ENCODE results near the gene SAPCD2.
A peak's percentile ranks its signal among the peaks of the same experiment; 100 is the strongest.

The SAPCD2 gene

DNA sequence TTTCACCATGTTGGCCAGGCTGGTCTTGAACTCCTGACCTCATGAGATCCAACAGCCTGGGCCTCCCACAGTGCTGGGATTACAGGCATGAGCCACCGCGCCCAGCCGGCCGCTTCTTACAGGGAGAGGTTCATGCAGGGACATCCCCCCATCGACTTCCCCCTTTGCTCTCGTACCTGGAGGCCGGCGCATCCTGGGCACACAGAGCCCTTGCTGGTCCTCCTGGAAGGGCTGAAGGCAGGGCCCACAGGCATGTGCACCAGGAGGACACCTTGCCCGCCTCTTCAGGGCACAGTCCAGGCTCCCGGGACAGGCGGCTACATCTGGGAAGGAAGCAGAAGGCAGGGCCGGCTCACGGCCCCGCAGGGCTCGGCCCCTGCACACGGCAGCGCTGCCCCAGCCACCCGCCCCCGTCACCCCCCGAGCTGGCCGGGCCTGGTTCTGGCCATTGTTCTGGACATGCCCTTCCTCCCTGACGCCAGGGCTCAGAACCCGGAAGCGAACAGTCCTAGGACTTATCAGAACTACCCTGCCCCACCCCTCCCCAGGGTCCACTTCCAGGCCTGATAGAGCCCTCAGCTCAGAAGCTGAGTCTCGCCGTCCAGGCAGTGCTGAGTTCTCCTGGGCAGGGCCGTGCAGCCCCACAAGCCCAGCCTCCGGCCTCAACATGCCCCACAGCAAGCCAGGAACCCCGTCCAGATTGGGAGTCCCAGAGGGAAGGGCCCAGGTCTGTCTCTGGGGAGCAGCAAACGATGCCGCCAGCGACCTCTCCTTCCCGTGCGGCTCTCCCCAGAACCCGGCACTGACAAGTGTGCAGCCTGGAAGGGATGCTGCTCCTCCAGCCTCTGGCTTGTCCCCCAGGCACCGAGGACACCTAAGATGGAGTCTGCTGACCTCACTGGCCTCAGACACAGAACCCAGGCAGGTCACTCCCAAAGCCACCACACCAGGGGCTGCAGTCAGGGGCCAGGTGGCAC, 27.3 kb downstream of the SAPCD2 start:
- H3K9me3 ChIP-seq (ENCODE audit: control insufficient read depth in 2 of 2, low read length in 2 of 2), result no peaks in the 10 kb centered on the region
- peaks cover 25% of the 10 kb centered on the region for H3K4me1 ChIP-seq (ENCODE audit: control insufficient read depth, insufficient read depth, low read length)
- peak overlapping the region in 1 of 2 donors; percentile 29 for H3K4me3 ChIP-seq (ENCODE audit: low read length in 2 of 2)
- H3K27ac ChIP-seq (ENCODE audit: low read length), result peak overlapping the region; percentile 46
- H3K27me3 ChIP-seq (ENCODE audit: control insufficient read depth in 1 of 2, insufficient read depth in 2 of 2, low read length in 2 of 2), result peaks cover 9 to 10% of the 10 kb centered on the region in 2 donors
- H3K36me3 ChIP-seq (ENCODE audit: control insufficient read depth in 2 of 2, insufficient read depth in 2 of 2, low read length in 2 of 2), result peaks cover 8 to 9% of the 10 kb centered on the region in 2 donors
- no peak overlapping the region for H3K9ac ChIP-seq (ENCODE audit: low read length in 2 of 2)

DNA sequence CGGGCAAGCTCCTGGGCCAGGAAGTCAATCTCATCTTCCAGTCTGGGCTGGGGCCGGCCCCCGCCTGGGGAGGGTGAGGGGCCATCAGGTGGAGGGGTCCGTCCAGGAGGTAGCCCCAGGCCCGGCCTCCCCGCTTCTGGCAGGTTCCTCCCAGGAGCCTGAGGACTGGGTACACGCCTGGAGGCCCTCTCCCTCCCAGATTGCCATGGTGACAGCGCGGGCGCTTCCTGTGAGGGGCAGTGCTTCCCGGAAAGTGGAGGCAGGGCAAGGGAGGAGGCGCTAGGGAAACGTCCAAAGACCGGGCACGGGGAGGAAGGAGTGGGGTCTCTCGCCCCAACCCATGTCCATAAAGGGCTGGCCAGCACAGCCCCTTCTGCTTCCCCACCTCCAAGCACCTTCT, 29.2 kb downstream of the SAPCD2 start:
- H3K36me3 ChIP-seq (ENCODE audit: control insufficient read depth in 2 of 2, insufficient read depth in 2 of 2, low read length in 2 of 2), result peaks cover 8 to 9% of the 10 kb centered on the region in 2 donors
- H3K9ac ChIP-seq (ENCODE audit: low read length in 2 of 2), result no peak overlapping the region
- no peaks in the 10 kb centered on the region for H3K27me3 ChIP-seq (ENCODE audit: control insufficient read depth in 1 of 2, insufficient read depth in 2 of 2, low read length in 2 of 2)
- H3K4me3 ChIP-seq (ENCODE audit: low read length in 2 of 2), result no peak overlapping the region
- H3K4me1 ChIP-seq (ENCODE audit: control insufficient read depth, insufficient read depth, low read length), result peaks cover 18% of the 10 kb centered on the region
- H3K27ac ChIP-seq (ENCODE audit: low read length), result no peak overlapping the region
- no peaks in the 10 kb centered on the region for H3K9me3 ChIP-seq (ENCODE audit: control insufficient read depth in 2 of 2, low read length in 2 of 2)

DNA sequence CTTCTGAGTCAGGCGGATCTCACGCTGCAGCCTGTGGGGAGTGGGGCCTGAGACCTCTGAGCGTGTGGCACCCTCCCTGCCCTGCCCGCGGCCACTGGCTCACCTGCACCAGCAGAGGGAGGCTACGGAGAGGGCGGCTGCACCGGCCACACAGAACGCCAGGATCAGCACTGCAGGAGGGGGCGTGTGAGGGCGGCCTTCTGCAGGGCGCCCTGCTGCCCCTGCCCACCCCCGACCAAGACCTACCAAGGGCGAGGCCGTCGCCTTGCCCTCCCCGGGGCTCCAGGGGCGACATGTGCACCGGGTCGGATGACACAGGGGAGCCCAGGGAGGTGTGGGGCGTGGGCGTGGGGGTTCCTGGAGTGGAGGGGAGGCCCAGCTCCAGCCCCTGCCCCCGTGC, 29.8 kb downstream of the SAPCD2 start:
- peaks cover 8 to 9% of the 10 kb centered on the region in 2 donors for H3K36me3 ChIP-seq (ENCODE audit: control insufficient read depth in 2 of 2, insufficient read depth in 2 of 2, low read length in 2 of 2)
- peaks cover 16% of the 10 kb centered on the region for H3K4me1 ChIP-seq (ENCODE audit: control insufficient read depth, insufficient read depth, low read length)
- no peak overlapping the region for H3K9ac ChIP-seq (ENCODE audit: low read length in 2 of 2)
- no peak overlapping the region for H3K27ac ChIP-seq (ENCODE audit: low read length)
- H3K4me3 ChIP-seq (ENCODE audit: low read length in 2 of 2), result no peak overlapping the region
- no peaks in the 10 kb centered on the region for H3K9me3 ChIP-seq (ENCODE audit: control insufficient read depth in 2 of 2, low read length in 2 of 2)
- H3K27me3 ChIP-seq (ENCODE audit: control insufficient read depth in 1 of 2, insufficient read depth in 2 of 2, low read length in 2 of 2), result peaks cover 0 to 3% of the 10 kb centered on the region in 2 donors

DNA sequence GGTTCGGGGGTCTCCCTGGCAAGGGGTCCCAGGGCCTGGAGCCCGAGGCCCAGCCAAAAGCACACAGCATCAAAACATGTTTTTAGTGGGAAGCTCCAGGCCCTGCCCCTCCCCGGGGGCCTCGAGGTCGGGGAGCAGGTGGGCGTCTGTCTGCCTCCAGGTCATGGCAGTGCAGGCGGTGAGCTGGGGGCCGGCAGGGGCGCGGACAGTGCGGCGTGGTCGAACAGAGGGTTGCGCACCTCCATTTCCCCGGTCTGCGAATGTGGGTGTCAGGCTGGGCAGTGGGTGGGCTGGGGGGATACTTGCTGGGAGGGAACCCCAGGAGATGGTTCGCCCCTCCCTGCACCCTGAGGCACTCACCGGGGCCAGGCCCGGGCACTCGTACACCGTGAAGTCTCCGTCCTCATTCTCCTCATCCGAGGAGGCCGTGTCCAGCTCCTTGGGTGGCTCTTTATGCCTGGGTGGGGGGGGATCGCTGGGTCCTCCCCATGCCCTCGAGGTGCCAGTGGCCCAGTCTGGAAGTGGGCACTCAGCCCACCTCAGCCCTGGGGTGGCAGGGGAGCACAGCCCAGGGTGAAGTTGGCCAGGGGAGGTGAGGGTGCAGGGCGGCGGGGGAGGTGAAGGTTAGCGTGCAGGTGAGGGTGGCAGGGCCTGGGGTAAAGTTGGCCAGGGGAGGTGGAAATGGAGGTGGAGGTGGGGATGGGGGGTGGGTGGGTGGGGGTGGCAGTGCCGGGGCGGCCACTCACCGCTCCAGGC, 30.6 kb downstream of the SAPCD2 start:
- peaks cover 17% of the 10 kb centered on the region for H3K4me1 ChIP-seq (ENCODE audit: control insufficient read depth, insufficient read depth, low read length)
- H3K4me3 ChIP-seq (ENCODE audit: low read length in 2 of 2), result no peak overlapping the region
- H3K27me3 ChIP-seq (ENCODE audit: control insufficient read depth in 1 of 2, insufficient read depth in 2 of 2, low read length in 2 of 2), result peaks cover 0 to 7% of the 10 kb centered on the region in 2 donors
- no peak overlapping the region for H3K9ac ChIP-seq (ENCODE audit: low read length in 2 of 2)
- no peak overlapping the region for H3K27ac ChIP-seq (ENCODE audit: low read length)
- H3K9me3 ChIP-seq (ENCODE audit: control insufficient read depth in 2 of 2, low read length in 2 of 2), result no peaks in the 10 kb centered on the region
- H3K36me3 ChIP-seq (ENCODE audit: control insufficient read depth in 2 of 2, insufficient read depth in 2 of 2, low read length in 2 of 2), result peaks cover 8 to 9% of the 10 kb centered on the region in 2 donors

DNA sequence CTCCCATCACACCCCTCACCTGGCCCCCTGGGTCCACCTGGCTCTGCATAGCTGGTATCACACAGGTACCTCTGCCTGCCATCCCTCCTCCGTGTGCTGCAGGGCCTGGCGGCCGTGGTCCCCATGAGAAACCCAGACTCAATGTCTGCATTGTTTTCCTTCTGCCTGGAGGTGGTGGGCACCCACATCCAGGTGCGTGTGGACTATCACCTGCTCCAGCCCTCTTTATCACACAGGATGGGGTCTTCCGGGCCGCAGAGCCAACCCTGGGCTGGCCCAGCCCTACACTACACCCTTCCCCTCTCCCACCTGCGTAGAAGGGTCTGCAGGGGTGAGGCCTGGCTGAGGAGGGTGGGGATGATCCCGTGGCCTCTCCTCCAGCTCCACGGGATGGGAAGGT, 31.4 kb downstream of the SAPCD2 start:
- Histone ChIP-seq H3K9ac (ENCODE audit: low read length in 2 of 2) (no peak overlapping the region), H3K4me3 (ENCODE audit: low read length in 2 of 2) (no peak overlapping the region), H3K36me3 (ENCODE audit: control insufficient read depth in 2 of 2, insufficient read depth in 2 of 2, low read length in 2 of 2) (peaks cover 8 to 9% of the 10 kb centered on the region in 2 donors), H3K4me1 (ENCODE audit: control insufficient read depth, insufficient read depth, low read length) (peaks cover 8% of the 10 kb centered on the region), H3K27ac (ENCODE audit: low read length) (no peak overlapping the region), H3K9me3 (ENCODE audit: control insufficient read depth in 2 of 2, low read length in 2 of 2) (no peaks in the 10 kb centered on the region), H3K27me3 (ENCODE audit: control insufficient read depth in 1 of 2, insufficient read depth in 2 of 2, low read length in 2 of 2) (peaks cover 0 to 7% of the 10 kb centered on the region in 2 donors)

DNA sequence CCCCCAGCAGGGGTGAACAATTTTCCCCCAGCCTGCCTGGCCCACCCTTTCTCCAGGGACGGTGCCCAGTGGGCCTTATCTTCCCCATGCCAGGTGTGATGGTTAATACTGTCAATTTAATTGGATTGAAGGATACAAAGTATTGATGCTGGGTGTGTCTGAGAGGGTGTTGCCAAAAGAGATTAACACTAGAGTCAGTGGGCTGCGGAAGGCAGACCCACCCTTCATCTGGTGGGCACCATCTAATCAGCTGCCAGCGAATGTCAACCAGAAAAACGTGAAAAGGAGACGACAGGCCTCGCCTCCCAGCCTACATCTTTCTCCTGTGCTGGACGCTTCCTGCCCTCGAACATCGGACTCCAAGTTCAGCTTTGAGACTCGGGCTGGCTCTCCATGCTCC, 32.9 kb downstream of the SAPCD2 start:
- Histone ChIP-seq H3K27ac (ENCODE audit: low read length) (no peak overlapping the region), H3K9ac (ENCODE audit: low read length in 2 of 2) (no peak overlapping the region), H3K4me1 (ENCODE audit: control insufficient read depth, insufficient read depth, low read length) (peaks cover 8% of the 10 kb centered on the region), H3K36me3 (ENCODE audit: control insufficient read depth in 2 of 2, insufficient read depth in 2 of 2, low read length in 2 of 2) (peaks cover 8 to 9% of the 10 kb centered on the region in 2 donors), H3K27me3 (ENCODE audit: control insufficient read depth in 1 of 2, insufficient read depth in 2 of 2, low read length in 2 of 2) (peaks cover 0 to 7% of the 10 kb centered on the region in 2 donors), H3K9me3 (ENCODE audit: control insufficient read depth in 2 of 2, low read length in 2 of 2) (no peaks in the 10 kb centered on the region), H3K4me3 (ENCODE audit: low read length in 2 of 2) (no peak overlapping the region)

DNA sequence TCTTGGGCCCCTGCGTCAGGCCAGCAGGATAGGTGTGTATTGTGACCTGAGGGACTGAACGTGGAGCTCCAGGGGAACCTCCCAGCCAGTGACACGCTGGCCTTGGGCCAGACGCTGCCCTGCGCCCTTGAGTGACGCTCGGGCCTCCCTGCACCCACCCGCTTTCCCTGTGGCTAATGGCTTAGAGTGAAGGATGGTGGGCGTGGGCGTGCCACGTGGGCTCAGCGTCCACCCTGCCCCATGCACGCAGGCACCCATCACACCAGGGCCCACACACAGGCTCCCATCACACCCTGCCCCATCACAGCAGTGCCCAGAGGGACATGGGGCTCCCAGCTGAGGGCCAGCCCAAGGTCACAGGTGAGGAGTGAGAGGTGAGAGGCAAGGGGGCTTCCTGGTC, 33.3 kb downstream of the SAPCD2 start:
- H3K4me1 ChIP-seq (ENCODE audit: control insufficient read depth, insufficient read depth, low read length), result peaks cover 8% of the 10 kb centered on the region
- no peaks in the 10 kb centered on the region for H3K9me3 ChIP-seq (ENCODE audit: control insufficient read depth in 2 of 2, low read length in 2 of 2)
- peaks cover 8 to 9% of the 10 kb centered on the region in 2 donors for H3K36me3 ChIP-seq (ENCODE audit: control insufficient read depth in 2 of 2, insufficient read depth in 2 of 2, low read length in 2 of 2)
- H3K27ac ChIP-seq (ENCODE audit: low read length), result no peak overlapping the region
- H3K27me3 ChIP-seq (ENCODE audit: control insufficient read depth in 1 of 2, insufficient read depth in 2 of 2, low read length in 2 of 2), result peaks cover 0 to 7% of the 10 kb centered on the region in 2 donors
- no peak overlapping the region for H3K4me3 ChIP-seq (ENCODE audit: low read length in 2 of 2)
- H3K9ac ChIP-seq (ENCODE audit: low read length in 2 of 2), result no peak overlapping the region

DNA sequence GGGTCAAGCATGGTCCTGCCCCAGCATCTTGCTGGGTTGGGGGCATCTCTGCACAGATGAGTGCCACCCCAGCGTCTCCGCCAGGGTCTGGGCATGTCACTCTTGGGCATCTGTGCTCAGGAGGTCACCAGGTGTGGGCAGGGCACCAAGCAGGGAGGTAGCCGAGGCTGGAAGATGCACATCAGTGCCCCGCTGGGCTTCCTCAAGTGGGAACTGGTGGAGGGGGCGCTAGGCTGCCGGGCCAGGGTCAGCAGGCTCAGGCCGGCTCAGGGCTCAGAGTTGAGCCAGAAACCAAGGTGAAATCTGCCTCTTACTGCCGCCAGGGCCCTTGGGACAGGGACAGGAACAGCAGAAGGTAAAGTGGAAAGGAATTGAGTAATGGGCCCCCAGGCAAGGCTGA, 34.4 kb downstream of the SAPCD2 start:
- H3K9me3 ChIP-seq (ENCODE audit: control insufficient read depth in 2 of 2, low read length in 2 of 2), result no peaks in the 10 kb centered on the region
- peaks cover 8% of the 10 kb centered on the region for H3K4me1 ChIP-seq (ENCODE audit: control insufficient read depth, insufficient read depth, low read length)
- H3K27ac ChIP-seq (ENCODE audit: low read length), result no peak overlapping the region
- no peak overlapping the region for H3K9ac ChIP-seq (ENCODE audit: low read length in 2 of 2)
- H3K36me3 ChIP-seq (ENCODE audit: control insufficient read depth in 2 of 2, insufficient read depth in 2 of 2, low read length in 2 of 2), result peaks cover 8 to 9% of the 10 kb centered on the region in 2 donors
- H3K4me3 ChIP-seq (ENCODE audit: low read length in 2 of 2), result no peak overlapping the region
- peaks cover 0 to 7% of the 10 kb centered on the region in 2 donors for H3K27me3 ChIP-seq (ENCODE audit: control insufficient read depth in 1 of 2, insufficient read depth in 2 of 2, low read length in 2 of 2)

DNA sequence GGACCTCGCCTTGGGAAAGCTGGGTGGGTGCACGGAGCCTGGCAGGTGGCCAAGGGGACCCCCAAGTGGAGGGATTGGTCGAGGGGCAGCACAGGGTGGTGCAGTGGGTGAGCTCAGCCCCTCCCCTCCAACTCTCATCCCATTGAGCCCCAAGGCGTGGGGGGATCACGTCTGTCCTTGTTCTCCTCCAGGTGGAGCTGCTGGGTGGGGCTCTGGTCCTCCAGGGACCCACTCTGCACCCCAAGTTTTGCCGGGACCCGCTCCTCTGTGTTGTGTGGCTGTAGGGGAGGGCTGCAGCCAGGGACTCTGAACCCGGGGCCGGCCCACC, 34.9 kb downstream of the SAPCD2 start:
- Histone ChIP-seq H3K27me3 (ENCODE audit: control insufficient read depth in 1 of 2, insufficient read depth in 2 of 2, low read length in 2 of 2) (peaks cover 0 to 7% of the 10 kb centered on the region in 2 donors), H3K9me3 (ENCODE audit: control insufficient read depth in 2 of 2, low read length in 2 of 2) (no peaks in the 10 kb centered on the region), H3K4me1 (ENCODE audit: control insufficient read depth, insufficient read depth, low read length) (peaks cover 8% of the 10 kb centered on the region), H3K27ac (ENCODE audit: low read length) (no peak overlapping the region), H3K4me3 (ENCODE audit: low read length in 2 of 2) (no peak overlapping the region), H3K36me3 (ENCODE audit: control insufficient read depth in 2 of 2, insufficient read depth in 2 of 2, low read length in 2 of 2) (peaks cover 8 to 9% of the 10 kb centered on the region in 2 donors), H3K9ac (ENCODE audit: low read length in 2 of 2) (no peak overlapping the region)

DNA sequence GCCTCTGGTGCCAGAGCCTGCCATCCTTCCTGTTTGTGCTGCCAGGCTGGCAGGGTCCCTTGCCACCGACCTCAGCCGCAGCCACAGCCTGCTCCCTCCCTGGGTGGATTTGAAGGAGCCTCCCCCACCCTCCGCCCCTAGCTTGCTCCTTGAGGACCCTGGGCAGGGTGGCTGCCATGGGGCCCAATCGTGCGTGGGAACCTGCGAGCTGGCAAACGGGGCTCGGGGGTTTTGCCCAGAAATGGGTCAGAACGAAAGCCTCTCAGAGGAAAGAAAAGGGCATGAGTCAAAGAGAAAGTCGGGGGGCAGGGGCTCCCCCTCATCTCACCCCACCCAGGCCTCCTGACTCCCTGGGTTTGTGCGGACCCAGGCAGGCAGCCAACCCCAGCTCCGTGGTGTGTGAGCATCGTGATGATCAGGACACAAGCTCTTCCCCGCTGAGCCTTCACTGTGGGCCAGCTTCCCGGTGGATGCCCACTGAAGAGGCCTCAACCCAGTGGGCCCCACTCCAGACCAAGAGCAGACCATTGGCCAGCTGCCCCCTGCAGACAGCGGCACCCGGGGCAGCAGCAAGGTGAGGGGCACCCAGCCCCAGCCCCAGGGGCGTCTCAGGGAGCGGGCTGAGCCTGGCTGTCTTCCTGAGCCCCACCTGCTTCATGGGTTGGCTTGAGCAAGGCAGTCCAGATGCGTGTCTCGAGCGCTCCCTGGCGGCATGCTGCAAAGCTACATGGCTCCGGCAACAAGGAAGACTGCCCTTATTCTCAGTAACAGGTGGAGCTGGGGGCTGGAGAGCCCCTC, 35.4 kb downstream of the SAPCD2 start:
- no peak overlapping the region for H3K4me3 ChIP-seq (ENCODE audit: low read length in 2 of 2)
- no peak overlapping the region for H3K9ac ChIP-seq (ENCODE audit: low read length in 2 of 2)
- H3K27ac ChIP-seq (ENCODE audit: low read length), result no peak overlapping the region
- H3K9me3 ChIP-seq (ENCODE audit: control insufficient read depth in 2 of 2, low read length in 2 of 2), result no peaks in the 10 kb centered on the region
- H3K27me3 ChIP-seq (ENCODE audit: control insufficient read depth in 1 of 2, insufficient read depth in 2 of 2, low read length in 2 of 2), result peaks cover 0 to 7% of the 10 kb centered on the region in 2 donors
- H3K4me1 ChIP-seq (ENCODE audit: control insufficient read depth, insufficient read depth, low read length), result peaks cover 8% of the 10 kb centered on the region
- peaks cover 8 to 9% of the 10 kb centered on the region in 2 donors for H3K36me3 ChIP-seq (ENCODE audit: control insufficient read depth in 2 of 2, insufficient read depth in 2 of 2, low read length in 2 of 2)

Measured in stomach smooth muscle (tissue), 2 donors.